Coronary artery (tissue), 2 donors: ENCODE data around the gene PITPNB.
A peak's percentile ranks its signal among the peaks of the same experiment; 100 is the strongest.

ENCODE experiments used
- DNase-seq: peaks from one replicate; pipeline ENCODE4 v3.0.0-alpha.2; 2017; ENCODE audit warnings: low spot score
- H3K27ac ChIP-seq, 2 donors: fragments of 200-600 bp; sonication (generic); one replicate each; pipeline ENCODE4 v1.5.1; 2016 to 2019
- H3K4me3 ChIP-seq: fragments of 200-600 bp; sonication (generic); 2 replicates; pipeline ENCODE4 v1.5.1; 2016; ENCODE audit warnings: mild to moderate bottlenecking, moderate library complexity
- TF ChIP-seq, protein P1 (sequence below): fragments of 200-600 bp; sonication (generic); IDR thresholded peaks from one replicate; pipeline ENCODE4 v1.5.1; 2019; ENCODE audit warnings: antibody characterized with exemption

The PITPNB gene

DNA sequence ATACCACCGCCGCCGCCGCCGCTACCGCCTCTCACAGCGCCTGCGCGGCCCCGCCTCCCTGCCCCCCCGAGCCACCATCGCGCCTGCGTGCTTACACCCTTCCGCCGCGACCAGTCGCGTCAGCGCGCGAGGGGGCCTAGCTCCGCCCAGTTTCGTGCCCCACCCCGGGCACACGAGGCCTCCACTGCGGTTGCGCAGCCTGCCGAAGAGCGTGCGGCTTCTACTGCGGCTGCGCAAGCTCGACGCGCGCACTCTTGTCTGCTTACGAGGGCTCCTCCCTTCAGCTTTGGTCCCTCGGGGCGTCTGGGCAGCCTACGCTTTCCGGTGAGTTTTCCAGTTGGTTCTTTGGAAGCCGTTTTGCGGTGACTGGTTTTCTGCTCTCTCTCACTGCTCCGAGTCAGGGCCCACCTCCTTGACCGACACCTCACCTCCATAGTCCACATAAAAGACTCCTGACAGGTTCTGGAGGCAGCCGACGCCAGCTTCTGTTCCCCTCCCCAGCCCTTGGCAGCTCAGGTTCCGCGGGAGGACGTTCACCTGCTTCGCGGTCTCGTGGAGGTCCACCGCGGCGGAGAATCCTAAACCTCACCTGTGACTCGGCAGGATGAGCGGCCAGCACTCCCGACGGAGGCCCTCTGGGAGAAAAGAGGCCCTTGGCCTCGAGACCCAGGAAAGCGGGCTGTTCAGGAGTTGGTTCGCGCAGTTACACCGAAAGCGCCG, at the start of gene PITPNB:
Gene PITPNB (minus strand): TSS at position 35 of the 720 bp plus-strand sequence. CDS start 65 bp downstream, outside the sequence.
- Histone ChIP-seq H3K4me3 (peak within 1 kb of the TSS; percentile 93), H3K27ac (peak within 1 kb of the TSS; percentile 98 to 99)
- peak; percentile 98 for DNase-seq
- TF ChIP-seq, protein P1, sequence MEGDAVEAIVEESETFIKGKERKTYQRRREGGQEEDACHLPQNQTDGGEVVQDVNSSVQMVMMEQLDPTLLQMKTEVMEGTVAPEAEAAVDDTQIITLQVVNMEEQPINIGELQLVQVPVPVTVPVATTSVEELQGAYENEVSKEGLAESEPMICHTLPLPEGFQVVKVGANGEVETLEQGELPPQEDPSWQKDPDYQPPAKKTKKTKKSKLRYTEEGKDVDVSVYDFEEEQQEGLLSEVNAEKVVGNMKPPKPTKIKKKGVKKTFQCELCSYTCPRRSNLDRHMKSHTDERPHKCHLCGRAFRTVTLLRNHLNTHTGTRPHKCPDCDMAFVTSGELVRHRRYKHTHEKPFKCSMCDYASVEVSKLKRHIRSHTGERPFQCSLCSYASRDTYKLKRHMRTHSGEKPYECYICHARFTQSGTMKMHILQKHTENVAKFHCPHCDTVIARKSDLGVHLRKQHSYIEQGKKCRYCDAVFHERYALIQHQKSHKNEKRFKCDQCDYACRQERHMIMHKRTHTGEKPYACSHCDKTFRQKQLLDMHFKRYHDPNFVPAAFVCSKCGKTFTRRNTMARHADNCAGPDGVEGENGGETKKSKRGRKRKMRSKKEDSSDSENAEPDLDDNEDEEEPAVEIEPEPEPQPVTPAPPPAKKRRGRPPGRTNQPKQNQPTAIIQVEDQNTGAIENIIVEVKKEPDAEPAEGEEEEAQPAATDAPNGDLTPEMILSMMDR = no peak

DNA sequence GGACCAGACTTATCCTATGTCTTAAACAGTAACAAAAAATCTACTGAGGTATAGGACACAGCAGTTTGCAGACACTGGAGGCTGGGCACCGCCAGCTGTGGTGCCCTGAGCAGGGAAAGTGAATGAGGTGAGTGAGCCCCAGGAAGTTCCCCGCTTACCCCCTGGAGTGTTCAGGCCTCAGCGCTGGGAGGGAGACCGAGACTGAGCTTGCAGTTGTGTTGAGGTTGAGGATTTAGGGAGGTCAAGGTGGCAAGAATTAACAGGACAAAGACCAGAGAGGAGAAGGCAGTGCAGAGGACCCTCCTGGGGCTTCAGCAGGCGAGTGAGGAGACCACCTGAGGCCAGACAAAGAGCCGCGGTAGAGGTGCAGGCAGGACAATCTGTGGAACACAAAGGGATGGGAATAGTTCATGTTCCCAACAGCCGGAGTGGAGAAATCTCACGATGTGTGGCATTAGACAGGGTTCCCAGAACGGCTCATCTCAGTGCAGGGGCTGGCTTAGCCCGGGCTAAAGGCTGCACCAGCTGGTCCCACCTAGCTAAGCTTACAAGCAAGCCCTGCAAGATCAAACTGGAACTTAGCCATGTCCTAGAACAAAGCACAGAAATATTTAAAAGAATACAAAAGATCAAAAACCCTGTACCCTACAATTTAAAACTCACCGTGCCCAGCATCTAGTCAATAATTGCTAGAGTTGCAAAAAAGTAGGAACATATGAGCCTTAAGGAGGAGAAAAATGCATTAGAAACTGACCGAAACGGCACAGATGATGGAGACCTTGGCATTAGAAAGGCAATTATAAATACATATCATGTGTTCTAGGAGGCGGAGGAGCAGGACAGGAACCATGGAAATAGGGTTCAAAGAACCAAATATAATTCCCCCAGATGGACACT, 47.4 kb upstream of the PITPNB start:
- no peak for DNase-seq
- Histone ChIP-seq H3K4me3 (no peak overlapping the region), H3K27ac (no peak overlapping the region)
- TF ChIP-seq, protein P1 = no peak

DNA sequence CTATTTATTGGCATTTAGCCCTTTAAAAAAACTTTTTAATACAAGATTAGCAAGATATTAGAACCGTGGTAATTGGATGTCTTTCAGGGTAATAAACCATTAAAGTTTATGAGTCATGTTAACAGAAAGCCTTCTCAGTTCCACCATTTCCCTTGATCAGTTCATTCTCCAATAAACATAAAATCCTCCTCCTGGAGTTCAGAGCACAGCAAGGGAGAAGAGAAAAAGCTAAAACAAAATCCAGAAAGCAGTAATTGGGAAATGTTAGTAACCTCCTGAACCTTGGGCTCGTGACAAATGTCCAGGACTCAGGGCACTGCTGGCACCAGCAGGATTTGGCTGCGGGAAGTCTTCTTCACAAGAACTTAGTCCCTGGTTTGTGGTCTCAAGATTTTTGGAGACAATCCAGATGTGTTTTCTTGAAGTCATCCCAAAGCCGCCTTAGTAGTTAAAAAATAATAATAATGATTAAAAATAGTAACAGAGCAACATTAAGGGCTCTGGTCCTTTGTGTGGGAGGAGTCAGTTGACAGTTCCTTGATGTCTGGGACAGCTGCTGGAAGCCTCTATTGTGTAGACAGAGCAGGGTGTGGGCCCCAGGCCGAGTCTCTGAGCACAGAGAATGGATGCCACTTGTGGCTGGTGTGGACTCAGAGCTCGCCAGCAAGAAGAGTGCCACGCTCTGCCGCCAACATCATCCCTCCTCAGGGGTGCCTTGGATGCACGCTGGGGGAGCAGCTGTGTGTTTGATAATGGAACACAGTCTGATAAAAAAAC, 43.4 kb upstream of the PITPNB start:
- TF ChIP-seq, protein P1 = no peak
- Histone ChIP-seq H3K4me3 (no peak overlapping the region), H3K27ac (peak overlapping the region; percentile 6 to 39)
- no peak for DNase-seq

DNA sequence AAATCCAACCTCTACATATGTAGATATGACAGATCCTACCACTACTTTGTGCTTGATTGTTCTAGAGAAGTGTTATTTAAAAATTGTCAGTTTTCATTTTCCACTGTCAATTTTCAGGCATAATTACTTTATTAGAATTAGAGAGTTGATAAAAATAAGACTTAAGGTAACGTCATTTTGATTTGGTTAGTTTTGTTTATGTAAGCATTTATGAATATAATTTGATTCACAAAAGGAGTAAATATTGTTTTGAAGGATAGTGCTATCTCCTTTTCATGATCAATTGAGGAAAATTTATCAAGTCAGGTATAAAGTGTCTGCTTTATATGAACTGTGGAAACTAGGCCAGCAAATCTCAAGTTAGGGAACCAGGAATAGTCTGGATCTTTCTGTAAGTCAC, 42.6 kb upstream of the PITPNB start:
- Histone ChIP-seq H3K27ac (peak overlapping the region; percentile 6 to 39), H3K4me3 (no peak overlapping the region)
- TF ChIP-seq, protein P1 = no peak
- DNase-seq = no peak

DNA sequence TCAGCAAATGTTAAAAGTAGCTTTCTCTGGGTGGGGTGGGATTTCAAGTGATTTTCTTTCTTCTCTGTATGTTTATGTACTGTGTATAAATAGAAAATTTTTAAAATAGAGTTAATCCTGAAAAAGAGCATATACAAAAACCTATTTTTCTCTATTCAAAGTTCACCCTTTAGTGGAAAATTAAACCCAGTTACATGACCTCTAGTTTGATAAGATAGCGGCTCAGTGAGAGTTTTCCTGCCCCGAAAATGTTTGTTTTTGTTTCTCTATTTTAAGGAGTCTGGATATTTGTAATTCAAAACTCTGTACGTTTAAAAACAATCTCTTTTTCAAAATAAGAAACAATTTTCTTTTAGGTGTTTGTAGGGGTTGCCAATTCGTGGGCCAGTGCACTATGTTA, 42.1 kb upstream of the PITPNB start:
- no peak overlapping the region for H3K27ac ChIP-seq
- no peak overlapping the region for H3K4me3 ChIP-seq
- TF ChIP-seq, protein P1 = no peak
- no peak for DNase-seq

DNA sequence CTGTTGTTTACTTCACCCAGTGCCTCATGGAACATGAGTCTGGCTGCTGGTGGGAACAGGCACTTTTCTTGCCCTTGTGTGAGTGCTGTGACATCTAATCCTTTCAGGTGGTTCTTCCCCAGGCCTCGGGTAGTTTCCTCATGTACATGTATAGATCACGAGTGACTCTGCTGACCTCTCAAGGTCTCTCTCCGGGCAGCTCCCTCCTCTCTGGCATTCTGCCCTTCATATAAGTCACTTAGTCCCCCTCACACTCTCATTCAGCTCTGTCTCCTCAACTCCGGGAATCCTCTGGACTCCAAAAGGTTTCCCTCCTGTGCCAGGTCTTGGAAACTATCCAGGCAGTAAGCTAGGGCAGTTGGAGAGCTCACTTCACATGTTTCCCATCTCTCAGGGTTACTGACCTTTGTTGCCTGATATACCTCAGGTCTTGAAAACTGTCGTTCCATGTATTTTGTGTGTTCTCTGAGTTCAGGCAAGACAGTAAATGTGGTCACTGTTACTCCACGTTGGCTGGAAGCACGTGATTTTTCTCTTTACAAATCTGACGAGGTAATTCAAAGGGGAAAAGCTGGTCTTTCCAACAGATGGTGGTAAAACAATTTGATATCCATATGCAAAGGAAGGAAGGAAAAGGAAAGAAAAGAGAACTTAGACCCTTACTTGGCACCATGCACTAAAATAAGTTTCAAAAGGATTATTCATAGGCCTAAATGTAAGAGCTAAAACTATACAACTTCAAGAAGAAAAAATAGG, 40.5 kb upstream of the PITPNB start:
- Histone ChIP-seq H3K4me3 (no peak overlapping the region), H3K27ac (no peak overlapping the region)
- TF ChIP-seq, protein P1 = no peak
- DNase-seq = no peak
